ENCODE data around the gene CDON. TPM values are rescaled to one million over a fixed set of nuclear protein-coding genes. Genes with fewer than 3 reads are reported as not detected.
A peak's percentile ranks its signal among the peaks of the same experiment; 100 is the strongest.

The CDON gene
- total RNA-seq, 1 donor from 2014 or later = 1.3 TPM

GRCh38 chr11:126072801-126073594, 10.3 kb upstream of the CDON start:
- H3K27me3 Mint-ChIP-seq (ENCODE audit: insufficient read depth) = peaks cover 16% of the 10 kb centered on the region
- no peak overlapping the region for H3K4me3 Mint-ChIP-seq
- no peak overlapping the region for H3K27ac Mint-ChIP-seq

DNA sequence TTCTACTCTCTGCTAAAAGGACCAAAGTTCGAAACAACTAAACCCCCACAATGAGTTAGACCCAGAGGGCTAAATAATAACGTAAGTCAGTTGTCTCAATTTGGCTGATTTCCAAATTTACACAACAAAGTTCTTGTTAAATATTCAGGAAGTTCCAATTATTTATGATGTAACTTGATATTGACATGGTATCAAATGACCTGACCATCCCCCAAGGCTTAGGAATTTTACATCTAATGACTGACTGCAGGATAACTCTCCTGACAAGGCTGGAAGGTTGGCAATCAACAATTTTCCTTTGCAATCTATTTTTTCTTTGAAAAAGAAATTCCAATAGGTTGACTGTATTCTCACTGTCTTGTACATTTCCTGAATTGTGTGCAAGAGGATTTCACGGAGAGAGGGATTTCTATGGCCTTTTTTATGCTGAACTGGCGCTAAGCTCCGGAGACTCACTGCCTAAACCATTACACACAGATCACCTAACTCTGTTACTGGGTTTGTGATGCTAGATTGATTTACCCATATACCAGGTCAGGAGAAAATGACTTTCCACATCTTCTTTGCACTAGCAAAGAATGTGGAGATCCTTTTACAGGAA, 9.6 kb upstream of the CDON start:
- intact Hi-C loops (cut with micrococcal nuclease) = no loop called here
- Mint-ChIP-seq H3K27me3 (ENCODE audit: insufficient read depth) (peaks cover 16% of the 10 kb centered on the region), H3K9me3 (no peaks in the 10 kb centered on the region), H3K4me3 (no peak overlapping the region), H3K36me3 (ENCODE audit: low read depth) (no peaks in the 10 kb centered on the region), H3K27ac (no peak overlapping the region), H3K4me1 (ENCODE audit: low read depth) (no peaks in the 10 kb centered on the region)
- DNase-seq (ENCODE audit: low spot score) = no peak

More at GRCh38 chr11:126072801-126073594, 10.3 kb upstream of the CDON start:
- intact Hi-C loops (cut with micrococcal nuclease) = no loop called here
- Mint-ChIP-seq H3K4me1 (ENCODE audit: low read depth) (no peaks in the 10 kb centered on the region), H3K9me3 (no peaks in the 10 kb centered on the region), H3K36me3 (ENCODE audit: low read depth) (no peaks in the 10 kb centered on the region)
- DNase-seq (ENCODE audit: low spot score) = no peak

- H3K27me3 Mint-ChIP-seq (ENCODE audit: insufficient read depth) = peaks cover 32% of the 10 kb centered on the region
- H3K27ac Mint-ChIP-seq = no peak overlapping the region
- H3K4me1 Mint-ChIP-seq (ENCODE audit: low read depth) = peaks cover 9% of the 10 kb centered on the region
- H3K9me3 Mint-ChIP-seq = no peaks in the 10 kb centered on the region
- H3K36me3 Mint-ChIP-seq (ENCODE audit: low read depth) = no peaks in the 10 kb centered on the region
- intact Hi-C loops (cut with micrococcal nuclease) = loop anchor here (1.0 to 10.0 kb wide), 15 partner anchors 66 to 1317 kb away; partner anchors contain the start of genes CCDC15, CHEK1, FAM118B and FOXRED1
- no peak for DNase-seq (ENCODE audit: low spot score)
- peak overlapping the region; percentile 84 for H3K4me3 Mint-ChIP-seq
These were observed 814 bp upstream of the CDON start for GRCh38 chr11:126063507-126063852.

- H3K36me3 Mint-ChIP-seq (ENCODE audit: low read depth) = no peaks in the 10 kb centered on the region
- no peak for DNase-seq (ENCODE audit: low spot score)
- H3K27ac Mint-ChIP-seq = peak overlapping the region; percentile 31
- peaks cover 38% of the 10 kb centered on the region for H3K27me3 Mint-ChIP-seq (ENCODE audit: insufficient read depth)
- no peaks in the 10 kb centered on the region for H3K9me3 Mint-ChIP-seq
- peaks cover 9% of the 10 kb centered on the region for H3K4me1 Mint-ChIP-seq (ENCODE audit: low read depth)
- peak overlapping the region; percentile 79 for H3K4me3 Mint-ChIP-seq
- intact Hi-C loops (cut with micrococcal nuclease) = loop anchor here (2.0 to 10.0 kb wide), 10 partner anchors 65 to 1315 kb away; partner anchors contain the start of genes CCDC15, CHEK1, ST3GAL4 and TMEM218
These were observed 673 bp downstream of the CDON start for GRCh38 chr11:126061707-126062678.

GRCh38 chr11:126060757-126061171, 1.9 kb downstream of the CDON start:
- peak overlapping the region; percentile 19 for H3K4me3 Mint-ChIP-seq
- H3K36me3 Mint-ChIP-seq (ENCODE audit: low read depth) = no peaks in the 10 kb centered on the region
- no peak for DNase-seq (ENCODE audit: low spot score)
- no peak overlapping the region for H3K27ac Mint-ChIP-seq
- peaks cover 38% of the 10 kb centered on the region for H3K27me3 Mint-ChIP-seq (ENCODE audit: insufficient read depth)
- intact Hi-C loops (cut with micrococcal nuclease) = loop anchor here (5.0 to 10.0 kb wide), 5 partner anchors 63 to 1108 kb away; partner anchors contain the start of gene CCDC15
- H3K9me3 Mint-ChIP-seq = no peaks in the 10 kb centered on the region
- H3K4me1 Mint-ChIP-seq (ENCODE audit: low read depth) = peaks cover 9% of the 10 kb centered on the region

DNA sequence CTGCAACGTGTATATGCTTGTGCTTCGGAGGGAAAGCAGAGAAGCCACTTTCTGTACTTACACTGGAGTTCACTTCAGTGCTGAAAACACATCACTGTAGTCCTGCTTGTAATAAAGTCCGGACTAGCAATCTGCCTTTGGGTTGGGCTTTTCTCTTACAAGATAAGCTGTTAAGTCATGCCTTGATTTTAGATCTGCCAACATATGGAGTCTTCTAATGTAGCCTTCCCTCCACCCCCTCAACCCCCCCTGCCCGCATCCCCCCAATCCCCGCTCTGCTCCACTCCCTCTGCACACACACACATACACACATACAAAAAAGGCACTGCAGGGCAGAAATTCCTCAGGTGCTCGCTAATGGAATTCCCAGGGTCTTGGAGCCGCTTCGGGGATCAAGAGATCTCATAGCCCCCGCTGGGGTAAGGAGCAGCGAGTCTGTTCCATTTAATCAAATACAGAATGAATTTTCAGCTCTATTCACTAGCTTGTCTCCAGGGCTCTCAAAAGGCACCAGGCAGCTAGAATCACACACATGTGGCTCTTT, 3.4 kb downstream of the CDON start:
- DNase-seq (ENCODE audit: low spot score) = no peak
- no peak overlapping the region for H3K27ac Mint-ChIP-seq
- no peak overlapping the region for H3K4me3 Mint-ChIP-seq
- H3K27me3 Mint-ChIP-seq (ENCODE audit: insufficient read depth) = peaks cover 41% of the 10 kb centered on the region
- intact Hi-C loops (cut with micrococcal nuclease) = no loop called here
- no peaks in the 10 kb centered on the region for H3K9me3 Mint-ChIP-seq
- H3K4me1 Mint-ChIP-seq (ENCODE audit: low read depth) = peaks cover 9% of the 10 kb centered on the region
- H3K36me3 Mint-ChIP-seq (ENCODE audit: low read depth) = no peaks in the 10 kb centered on the region

DNA sequence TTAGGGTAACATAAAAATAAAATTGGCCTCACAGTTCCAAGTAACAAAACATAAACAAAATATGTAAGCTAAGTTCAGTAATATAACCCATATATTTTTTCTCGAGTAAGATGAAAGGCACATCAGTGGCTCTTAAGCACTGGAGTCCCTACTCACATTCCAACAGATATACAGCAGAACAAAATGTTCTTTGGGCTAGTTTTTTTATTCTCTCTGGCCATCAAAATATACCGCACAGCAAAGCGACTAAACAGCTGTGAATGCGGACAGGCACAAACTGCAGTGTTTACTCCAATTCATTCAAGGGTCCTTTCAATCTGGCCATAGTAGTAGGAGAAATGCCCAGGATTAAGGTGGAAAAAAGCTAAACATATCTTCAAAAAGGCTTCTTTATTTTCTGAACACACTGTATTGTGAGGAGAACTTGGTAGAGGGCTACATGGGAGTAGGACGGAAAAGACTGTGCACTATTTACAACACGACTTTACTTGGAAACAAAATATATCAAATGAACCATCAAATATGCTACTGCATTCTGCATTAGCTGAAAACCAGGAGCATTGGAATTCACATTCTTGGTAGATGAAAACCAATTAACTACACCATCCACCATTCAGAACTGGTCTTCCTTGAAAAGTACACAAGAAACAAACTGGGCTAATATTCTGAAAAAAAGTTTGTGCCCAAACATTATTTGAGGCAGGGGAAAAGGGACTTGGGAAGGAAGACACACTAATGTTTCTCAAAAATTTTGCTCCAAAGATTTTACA, 4.4 kb downstream of the CDON start:
- Mint-ChIP-seq H3K4me1 (ENCODE audit: low read depth) (peaks cover 9% of the 10 kb centered on the region), H3K9me3 (no peaks in the 10 kb centered on the region), H3K36me3 (ENCODE audit: low read depth) (no peaks in the 10 kb centered on the region), H3K4me3 (no peak overlapping the region), H3K27me3 (ENCODE audit: insufficient read depth) (peaks cover 39% of the 10 kb centered on the region), H3K27ac (no peak overlapping the region)
- intact Hi-C loops (cut with micrococcal nuclease) = no loop called here
- no peak for DNase-seq (ENCODE audit: low spot score)

- DNase-seq (ENCODE audit: low spot score) = no peak
- Mint-ChIP-seq H3K27ac (no peak overlapping the region), H3K9me3 (no peaks in the 10 kb centered on the region), H3K4me1 (ENCODE audit: low read depth) (no peaks in the 10 kb centered on the region), H3K27me3 (ENCODE audit: insufficient read depth) (peaks cover 25% of the 10 kb centered on the region), H3K4me3 (no peak overlapping the region), H3K36me3 (ENCODE audit: low read depth) (no peaks in the 10 kb centered on the region)
- intact Hi-C loops (cut with micrococcal nuclease) = no loop called here
These were observed 7.8 kb downstream of the CDON start for GRCh38 chr11:126054882-126055281.

DNA sequence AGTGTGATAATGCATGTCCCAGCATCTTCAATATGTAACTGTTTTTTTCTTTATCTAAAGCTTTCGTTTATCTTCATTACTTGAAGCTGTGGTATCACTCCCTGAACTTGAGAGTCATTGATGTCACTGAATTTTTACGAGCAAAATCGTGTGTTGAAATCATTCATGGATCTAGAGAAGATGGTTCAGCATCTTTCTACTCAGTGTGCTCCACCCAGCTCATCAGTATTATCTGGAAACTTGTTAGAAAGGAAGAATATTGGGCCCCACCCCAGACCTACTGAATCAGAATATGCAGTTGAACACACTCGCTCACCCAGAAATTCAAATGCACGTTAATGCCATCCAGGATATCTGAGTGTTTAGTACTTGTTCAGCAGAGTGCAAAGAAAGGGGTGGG, 8.3 kb downstream of the CDON start:
- Mint-ChIP-seq H3K9me3 (no peaks in the 10 kb centered on the region), H3K4me1 (ENCODE audit: low read depth) (no peaks in the 10 kb centered on the region)
- intact Hi-C loops (cut with micrococcal nuclease) = no loop called here

DNA sequence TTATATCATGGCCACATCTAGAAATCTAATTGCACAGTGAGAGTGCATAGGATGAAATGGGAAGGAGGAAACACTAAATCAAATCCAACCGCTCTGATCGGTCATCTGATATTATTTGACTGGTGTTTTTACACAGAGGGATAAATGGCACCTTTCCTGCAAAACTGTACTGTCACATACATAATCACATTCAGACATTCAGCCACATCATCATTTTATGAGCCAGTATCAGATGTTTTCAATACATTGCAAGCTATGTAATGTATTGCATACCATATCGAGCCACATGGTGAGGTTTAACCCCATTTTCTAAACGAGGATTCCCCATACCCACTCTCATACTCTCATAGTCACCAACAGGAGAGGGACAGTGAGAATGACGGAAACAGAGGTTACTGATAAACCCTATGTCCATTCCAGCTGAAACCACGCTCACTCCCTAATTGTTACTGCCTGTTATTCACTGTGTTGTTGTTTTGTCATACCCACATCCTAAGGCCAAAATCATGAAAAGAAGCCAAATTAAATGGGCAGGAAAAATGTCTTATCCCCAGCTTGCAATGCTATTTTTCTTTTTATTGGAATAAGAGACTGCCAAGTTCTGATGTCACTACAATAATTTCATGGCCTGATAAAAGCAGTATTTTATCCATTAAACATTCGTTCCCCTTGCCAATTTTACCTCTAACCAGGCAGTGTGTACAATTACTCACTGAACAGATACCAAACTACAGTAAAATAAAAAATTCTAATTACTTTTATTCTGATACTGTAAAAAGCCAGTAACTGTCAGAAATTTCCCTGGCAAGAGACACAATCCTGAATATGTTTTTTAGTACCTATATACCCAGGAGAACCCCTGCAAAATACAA, 9.0 kb downstream of the CDON start:
- H3K36me3 Mint-ChIP-seq (ENCODE audit: low read depth) = no peaks in the 10 kb centered on the region
- DNase-seq (ENCODE audit: low spot score) = no peak
- no peak overlapping the region for H3K27ac Mint-ChIP-seq
- no peaks in the 10 kb centered on the region for H3K4me1 Mint-ChIP-seq (ENCODE audit: low read depth)
- intact Hi-C loops (cut with micrococcal nuclease) = no loop called here
- no peaks in the 10 kb centered on the region for H3K9me3 Mint-ChIP-seq
- peaks cover 23% of the 10 kb centered on the region for H3K27me3 Mint-ChIP-seq (ENCODE audit: insufficient read depth)
- no peak overlapping the region for H3K4me3 Mint-ChIP-seq

More for the DNA sequence above, 8.3 kb downstream of the CDON start:
- Mint-ChIP-seq H3K27ac (no peak overlapping the region), H3K27me3 (ENCODE audit: insufficient read depth) (peaks cover 25% of the 10 kb centered on the region), H3K36me3 (ENCODE audit: low read depth) (no peaks in the 10 kb centered on the region), H3K4me3 (no peak overlapping the region)
- no peak for DNase-seq (ENCODE audit: low spot score)

GRCh38 chr11:126051117-126051516, 11.5 kb downstream of the CDON start:
- intact Hi-C loops (cut with micrococcal nuclease) = no loop called here
- Mint-ChIP-seq H3K4me1 (ENCODE audit: low read depth) (no peaks in the 10 kb centered on the region), H3K9me3 (no peaks in the 10 kb centered on the region), H3K4me3 (no peak overlapping the region), H3K27me3 (ENCODE audit: insufficient read depth) (peaks cover 14% of the 10 kb centered on the region), H3K36me3 (ENCODE audit: low read depth) (no peaks in the 10 kb centered on the region), H3K27ac (no peak overlapping the region)
- no peak for DNase-seq (ENCODE audit: low spot score)

All from activated T-helper 1 cell treated with anti-CD3 and anti-CD28 coated beads, Interleukin-12 subunit alpha, Interleukin-12 subunit beta, Interleukin-2, Interleukin-4 antibody, amounts not matched to agents 30 ng/mL and 10 ng/mL and 1 ng/mL, durations not matched to agents 14 hours and 24 hours and 36 hours (primary cell).